ENCODE results near the gene CAMK4. TPM values are rescaled to one million over a fixed set of nuclear protein-coding genes. Genes with fewer than 3 reads are reported as not detected.
A peak's percentile ranks its signal among the peaks of the same experiment; 100 is the strongest.

The CAMK4 gene
- total and polyA plus RNA-seq, 2 donors (not counting 3 experiments of a cell fraction or from before 2014, with no cell fraction given), result 2.2 to 5.4 TPM

DNA sequence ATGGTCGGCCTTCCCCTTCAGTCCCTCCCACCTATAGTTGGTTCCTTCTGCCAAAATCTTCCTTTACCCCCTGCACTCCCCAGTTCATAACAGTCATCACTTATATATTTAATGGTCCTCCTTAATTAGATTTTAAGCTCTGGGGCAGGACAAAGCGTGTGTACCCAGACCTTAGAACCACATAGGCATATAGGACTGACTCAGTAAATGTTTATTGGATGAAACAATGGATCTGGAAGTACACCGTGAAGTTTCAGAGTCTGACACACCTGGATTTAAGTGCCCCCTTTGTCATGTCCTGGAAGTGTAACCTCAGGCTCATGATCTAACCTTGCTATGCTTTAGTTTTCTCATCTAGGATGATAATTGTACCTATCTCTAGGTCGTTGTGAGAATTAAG, 256.2 kb downstream of the CAMK4 start:
- no peaks in the 10 kb centered on the region for H4K20me1 ChIP-seq (replicated peaks; ENCODE audit: control insufficient read depth, extremely low read depth, insufficient read depth, low read length)
- ChIA-PET CTCF (interaction anchor here (1.0 kb wide), 1 partner anchor 51 kb away, joined by 3 read pairs; no protein-coding TSS in a partner anchor), POLR2A (no interaction called here)
- H3K9ac ChIP-seq (replicated peaks; ENCODE audit: extremely low read depth, insufficient read depth, low read length), result no peak overlapping the region
- no TSS peak for BruUV-seq (replicated peaks)
- no peaks in the 10 kb centered on the region for H3K9me1 ChIP-seq (replicated peaks; ENCODE audit: control insufficient read depth, extremely low read depth, insufficient read depth, low read length)
- DNase-seq (ENCODE audit: low read depth, low spot score), result no peak
- no peaks in the 10 kb centered on the region for H3K36me3 ChIP-seq (ENCODE audit: control insufficient read depth in 2 of 2, extremely low read depth in 1 of 2, insufficient read depth in 2 of 2, low read length in 2 of 2)
- no peaks in the 10 kb centered on the region for H3K4me1 ChIP-seq (ENCODE audit: control insufficient read depth, extremely low read depth, insufficient read depth, low read length)
- dilution Hi-C loops (cut with MboI; ENCODE audit: extremely low pct_ligation_motif_present, low sequenced_read_pairs) (no loop called here), intact Hi-C loops (cut with micrococcal nuclease) (loop anchor here (10.0 kb wide), 1 partner anchor 256 kb away; the partner anchor contains the start of gene CAMK4)
- no peak overlapping the region for H3K27ac ChIP-seq (ENCODE audit: insufficient read depth, low read depth, low read length)
- H3K4me2 ChIP-seq (ENCODE audit: insufficient read depth, low read length), result no peak overlapping the region
- FAIRE-seq, result no peak
- H3K4me3 ChIP-seq (replicated peaks in 1 of 3; ENCODE audit: insufficient read depth in 1 of 3, low read depth in 1 of 3, low read length in 3 of 3), result no peak overlapping the region
- H3K9me3 ChIP-seq (replicated peaks; ENCODE audit: control insufficient read depth, insufficient read depth, low read length), result no peaks in the 10 kb centered on the region
- no peaks in the 10 kb centered on the region for H3K27me3 ChIP-seq (ENCODE audit: control insufficient read depth in 2 of 2, insufficient read depth in 2 of 2, low read length in 2 of 2)
- no peak for TF ChIP-seq JUN (IDR thresholded peaks at IDR 0.05; ENCODE audit: borderline replicate concordance, insufficient read depth, insufficient read length, low read depth)
- no peak overlapping the region for H2AFZ ChIP-seq (ENCODE audit: low read depth, low read length)
- no peaks in the 10 kb centered on the region for H3K79me2 ChIP-seq (ENCODE audit: control insufficient read depth, insufficient read depth, low read length)

- no peaks in the 10 kb centered on the region for H3K27me3 ChIP-seq (ENCODE audit: control insufficient read depth in 2 of 2, insufficient read depth in 2 of 2, low read length in 2 of 2)
- TF ChIP-seq POLR2A (IDR thresholded peaks at IDR 0.05; ENCODE audit: low read depth, low read length) (no peak), EZH2 (IDR thresholded peaks at IDR 0.05; ENCODE audit: borderline replicate concordance, low read depth, low read length, severe bottlenecking) (no peak), GATA2 (IDR thresholded peaks at IDR 0.05; ENCODE audit: insufficient read depth, insufficient read length, low read depth, low read length) (no peak), FOS (IDR thresholded peaks at IDR 0.05; ENCODE audit: borderline replicate concordance, insufficient read depth, low read length) (no peak), CTCF (IDR thresholded peaks at IDR 0.05; ENCODE audit: extremely low read depth in 1 of 2, insufficient read depth in 1 of 2, low read depth in 1 of 2, low read length in 2 of 2) (no peak), MYC (IDR thresholded peaks at IDR 0.05; ENCODE audit: low read depth, low read length) (no peak), JUN (IDR thresholded peaks at IDR 0.05; ENCODE audit: borderline replicate concordance, insufficient read depth, insufficient read length, low read depth) (no peak), POLR2AphosphoS5 (IDR thresholded peaks at IDR 0.05; ENCODE audit: insufficient read depth, low read depth, low read length) (no peak)
- TF ChIP-seq, protein P1, sequence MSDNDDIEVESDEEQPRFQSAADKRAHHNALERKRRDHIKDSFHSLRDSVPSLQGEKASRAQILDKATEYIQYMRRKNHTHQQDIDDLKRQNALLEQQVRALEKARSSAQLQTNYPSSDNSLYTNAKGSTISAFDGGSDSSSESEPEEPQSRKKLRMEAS (IDR thresholded peaks at IDR 0.05; ENCODE audit: insufficient read depth, insufficient read length), result no peak
- intact Hi-C loops (cut with micrococcal nuclease), result loop anchor here (10.0 kb wide), 1 partner anchor 261 kb away; the partner anchor contains the start of gene CAMK4
- H3K4me3 ChIP-seq (replicated peaks in 1 of 3; ENCODE audit: insufficient read depth in 1 of 3, low read depth in 1 of 3, low read length in 3 of 3), result no peak overlapping the region
- no peaks in the 10 kb centered on the region for H3K79me2 ChIP-seq (ENCODE audit: control insufficient read depth, insufficient read depth, low read length)
- peak overlapping the region; percentile 21 for H3K4me2 ChIP-seq (ENCODE audit: insufficient read depth, low read length)
- dilution Hi-C loops (cut with MboI; ENCODE audit: extremely low pct_ligation_motif_present, low sequenced_read_pairs), result no loop called here
- FAIRE-seq (no peak), DNase-seq (ENCODE audit: low read depth, low spot score) (no peak)
- ChIA-PET POLR2A (no interaction called here), CTCF (no interaction called here)
- no peaks in the 10 kb centered on the region for H4K20me1 ChIP-seq (replicated peaks; ENCODE audit: control insufficient read depth, extremely low read depth, insufficient read depth, low read length)
- BruUV-seq (replicated peaks), result no TSS peak
- no peak overlapping the region for H2AFZ ChIP-seq (ENCODE audit: low read depth, low read length)
- no peaks in the 10 kb centered on the region for H3K9me3 ChIP-seq (replicated peaks; ENCODE audit: control insufficient read depth, insufficient read depth, low read length)
- H3K9me1 ChIP-seq (replicated peaks; ENCODE audit: control insufficient read depth, extremely low read depth, insufficient read depth, low read length), result no peaks in the 10 kb centered on the region
- H3K27ac ChIP-seq (ENCODE audit: insufficient read depth, low read depth, low read length), result no peak overlapping the region
- no peak overlapping the region for H3K9ac ChIP-seq (replicated peaks; ENCODE audit: extremely low read depth, insufficient read depth, low read length)
- H3K4me1 ChIP-seq (ENCODE audit: control insufficient read depth, extremely low read depth, insufficient read depth, low read length), result peaks cover 5% of the 10 kb centered on the region
- H3K36me3 ChIP-seq (ENCODE audit: control insufficient read depth in 2 of 2, extremely low read depth in 1 of 2, insufficient read depth in 2 of 2, low read length in 2 of 2), result no peaks in the 10 kb centered on the region
Measured at GRCh38 chr5:111486055-111486454, 261.9 kb downstream of the CAMK4 start.
